GM12878 (cell line): ENCODE data around the gene PREX1. TPM values are rescaled to one million over a fixed set of nuclear protein-coding genes. Genes with fewer than 3 reads are reported as not detected.

Experiments
- ATAC-seq: fragments of 200-7000 bp; cut with Tn5 transposase; 3 replicates; pipeline ENCODE4 v1.9.1; 2020; ENCODE audit warnings: mild to moderate bottlenecking, moderate library complexity
- BruUV-seq: library from RNA; stranded (reverse); fragments of 400-500 nt; replicated peaks from 2 replicates; lab custom pipeline; 2021; lab: Mats Ljungman, UMichigan
- CTCF ChIA-PET: fragments of 300-600 bp; sonication (Branson Sonifier 250); formaldehyde crosslinking; extraction: SDS; loops from one replicate; lab custom pipeline; 2021; ENCODE audit warnings: inconsistent platforms; lab: Yijun Ruan, JAX
- POLR2A ChIA-PET: fragments of 350-600 bp; formaldehyde crosslinking; extraction: SDS; loops from one replicate; lab custom pipeline; 2021; ENCODE audit warnings: inconsistent platforms; lab: Charles Lee
- RAD21 ChIA-PET: fragments of 300-600 bp; sonication (Branson Sonifier 250); formaldehyde crosslinking; loops from one replicate; lab custom pipeline; 2023; ENCODE audit warnings: antibody characterized with exemption; ENCODE audit not compliant: unreplicated experiment; lab: Charles Lee
- SMC1A ChIA-PET: fragments of 300-600 bp; sonication (Branson Sonifier 250); formaldehyde crosslinking; loops from one replicate; lab custom pipeline; 2023; ENCODE audit not compliant: unreplicated experiment, uncharacterized antibody; lab: Charles Lee
- DNase-seq: peaks from one replicate; pipeline ENCODE4 v3.0.0-alpha.2; 2011; ENCODE audit warnings: low read depth, low spot score
- FAIRE-seq: peaks from 3 replicates; lab custom pipeline; 2011; peaks lifted over from hg19 to GRCh38; lab: Jason Lieb, UNC
- H2AFZ ChIP-seq: 2 replicates; pipeline ENCODE4 v1.6.0; 2011; ENCODE audit warnings: low read depth, low read length, control low read depth; ENCODE audit not compliant: control insufficient read depth
- H3K27ac ChIP-seq: 2 replicates; pipeline ENCODE4 v1.5.1; 2011; ENCODE audit warnings: control low read depth; ENCODE audit not compliant: control insufficient read depth, insufficient read depth
- H3K27me3 ChIP-seq, 2 experiments: replicated peaks in 1 of 2; 2 replicates each; pipeline versions ENCODE4 v1.6.0 to v1.6.1; 2011; ENCODE audit warnings: low read length in 1 of 2; ENCODE audit not compliant: control insufficient read depth in 2 of 2, insufficient read depth in 2 of 2
- H3K36me3 ChIP-seq, 2 experiments: 2 replicates each; pipeline ENCODE4 v1.5.1; 2011; ENCODE audit warnings: low read length in 1 of 2; ENCODE audit not compliant: control insufficient read depth in 2 of 2, insufficient read depth in 2 of 2
- H3K4me1 ChIP-seq: 2 replicates; pipeline ENCODE4 v1.6.1; 2011; ENCODE audit warnings: mild to moderate bottlenecking, low read length, moderate library complexity, mixed read lengths; ENCODE audit not compliant: control insufficient read depth, insufficient read depth
- H3K4me2 ChIP-seq: 2 replicates; pipeline ENCODE4 v1.6.0; 2011; ENCODE audit warnings: control low read depth; ENCODE audit not compliant: control insufficient read depth, insufficient read depth
- H3K4me3 ChIP-seq: fragments of 200-600 bp; sonication (generic); 2 replicates; pipeline ENCODE4 v1.5.1; 2016
- H3K79me2 ChIP-seq: 2 replicates; pipeline ENCODE4 v1.6.0; 2011; ENCODE audit warnings: low read length; ENCODE audit not compliant: control insufficient read depth, insufficient read depth
- H3K9ac ChIP-seq: 2 replicates; pipeline ENCODE4 v1.8.0; 2011; ENCODE audit warnings: low read length, control low read depth, mixed read lengths; ENCODE audit not compliant: control insufficient read depth, insufficient read depth
- H3K9me3 ChIP-seq: replicated peaks from 3 replicates; pipeline ENCODE4 v1.5.1; 2011; ENCODE audit warnings: mild to moderate bottlenecking, low read length; ENCODE audit not compliant: control insufficient read depth, insufficient read depth
- H4K20me1 ChIP-seq: 2 replicates; pipeline ENCODE4 v1.6.0; 2011; ENCODE audit not compliant: control insufficient read depth, insufficient read depth
- CBX3 ChIP-seq: fragments of 200-600 bp; sonication (generic); IDR thresholded peaks from 2 replicates; pipeline ENCODE4 v1.6.1; 2016; ENCODE audit warnings: low read depth, borderline replicate concordance
- CEBPB ChIP-seq, 2 experiments: fragments of 150-350 bp in 1 of 2; IDR thresholded peaks; 2 replicates each; pipeline ENCODE4 v1.6.1; 2012 to 2014; ENCODE audit warnings: low read depth in 2 of 2, low read length in 2 of 2, borderline replicate concordance in 1 of 2, inconsistent platforms in 1 of 2
- CHD1 ChIP-seq: IDR thresholded peaks from 2 replicates; pipeline ENCODE4 v1.6.1; 2012; ENCODE audit warnings: low read depth, low read length, improper control_type of control experiment
- DPF2 ChIP-seq: fragments of 450-650 bp; IDR thresholded peaks from 2 replicates; pipeline ENCODE4 v1.6.1; 2017; ENCODE audit warnings: mild to moderate bottlenecking
- HDAC6 ChIP-seq: fragments of 200-600 bp; sonication (generic); IDR thresholded peaks from one replicate; pipeline ENCODE4 v1.8.0; 2017; ENCODE audit warnings: antibody characterized with exemption; ENCODE audit not compliant: unreplicated experiment
- IRF4 ChIP-seq: IDR thresholded peaks from 2 replicates; pipeline ENCODE4 v1.6.1; 2011; ENCODE audit warnings: low read depth, low read length
- KDM1A ChIP-seq: fragments of 200-600 bp; sonication (generic); IDR thresholded peaks from 2 replicates; pipeline ENCODE4 v1.6.1; 2016; ENCODE audit warnings: borderline replicate concordance
- LARP7 ChIP-seq: fragments of 450-650 bp; IDR thresholded peaks from 2 replicates; pipeline ENCODE4 v1.6.1; 2017; ENCODE audit warnings: mild to moderate bottlenecking
- MEF2B ChIP-seq: fragments of 450-650 bp; IDR thresholded peaks from 2 replicates; pipeline ENCODE4 v1.6.1; 2018; ENCODE audit warnings: mild to moderate bottlenecking, moderate library complexity; ENCODE audit not compliant: partially characterized antibody, poor library complexity, severe bottlenecking
- NFYB ChIP-seq: IDR thresholded peaks from 2 replicates; pipeline ENCODE4 v1.6.1; 2011; ENCODE audit warnings: low read depth, mild to moderate bottlenecking, low read length, improper control_type of control experiment, moderate library complexity; ENCODE audit not compliant: insufficient read depth
- POLR2A ChIP-seq: IDR thresholded peaks from 2 replicates; pipeline ENCODE4 v1.6.1; 2011; ENCODE audit warnings: low read depth, mild to moderate bottlenecking, low read length
- STAT3 ChIP-seq: IDR thresholded peaks from 2 replicates; pipeline ENCODE4 v1.6.1; 2011; ENCODE audit warnings: low read depth, low read length, improper control_type of control experiment
- WGBS: methylation state at CpG from one replicate; pipeline ENCODE4 v1.1.6; 2016; ENCODE audit warnings: low lambda C conversion rate; ENCODE audit not compliant: insufficient replicate concordance, insufficient coverage; ENCODE audit errors: missing lambda C conversion rate; 5-methylcytosine and 5-hydroxymethylcytosine counted together
- in situ Hi-C: fragments of 300-500 bp; cut with MboI; formaldehyde crosslinking; loops from 9 replicates; pipeline ENCODE4 v1.14.3; 2018; ENCODE audit warnings: mixed read lengths
- intact Hi-C: fragments of 100-400 bp; cut with micrococcal nuclease; formaldehyde crosslinking; loops from one replicate; pipeline ENCODE4 v1.14.2; 2022; ENCODE audit not compliant: unreplicated experiment
- polyA plus RNA-seq, 11 experiments: library from polyadenylated mRNA; depleted of rRNA in 4 of 11; unstranded in 6 of 11; stranded (reverse) in 5 of 11; fragments of >200 nt; fragmentation: Nextera tagmentation in 4 of 11; fragmentation: Illumina TruSeq in 1 of 11; extraction: Ambion mirVana in 4 of 11; extraction: Trizol in 1 of 11; gene quantifications; 1 replicate in 1 of 11; 2 replicates in 10 of 11; pipeline versions ENCODE4 v1.2.1 to v1.2.3, GENCODE V29; 2011 to 2016; ENCODE audit warnings: inconsistent platforms in 2 of 11, missing spikeins in 2 of 11, low read depth in 1 of 11
- total RNA-seq, 4 experiments: library from RNA; depleted of rRNA in 3 of 4; stranded (reverse); fragments of >200 nt in 3 of 4; fragmentation: Illumina TruSeq in 1 of 4; extraction: Trizol in 1 of 4; gene quantifications; 2 replicates each; pipeline versions ENCODE4 v1.2.1 to v1.2.3, GENCODE V29; 2013 to 2021
- TF ChIP-seq, protein P1 (sequence below): fragments of 450-650 bp; IDR thresholded peaks from 2 replicates; pipeline ENCODE4 v1.6.1; 2016; ENCODE audit warnings: mild to moderate bottlenecking
- TF ChIP-seq, protein P2 (sequence below): fragments of 450-650 bp; formaldehyde crosslinking; IDR thresholded peaks from 2 replicates; pipeline ENCODE4 v1.4.0; 2022; ENCODE audit warnings: mild to moderate bottlenecking, moderate library complexity
- TF ChIP-seq, protein P3 (sequence below): IDR thresholded peaks from 2 replicates; pipeline ENCODE4 v1.6.1; 2011; ENCODE audit warnings: borderline replicate concordance, low read depth, mild to moderate bottlenecking, moderate library complexity, low read length; ENCODE audit not compliant: insufficient read depth, poor library complexity, severe bottlenecking
- TF ChIP-seq, protein P4 (sequence below): IDR thresholded peaks from 2 replicates; pipeline ENCODE4 v1.6.1; 2012; ENCODE audit warnings: low read depth, low read length, improper control_type of control experiment

PREX1 gene
- total and polyA plus RNA-seq, 10 of the 15 experiments (the other 5 are each of a cell fraction or from before 2014, with no cell fraction given): 2.6 to 114 (median 38.9) TPM

DNA sequence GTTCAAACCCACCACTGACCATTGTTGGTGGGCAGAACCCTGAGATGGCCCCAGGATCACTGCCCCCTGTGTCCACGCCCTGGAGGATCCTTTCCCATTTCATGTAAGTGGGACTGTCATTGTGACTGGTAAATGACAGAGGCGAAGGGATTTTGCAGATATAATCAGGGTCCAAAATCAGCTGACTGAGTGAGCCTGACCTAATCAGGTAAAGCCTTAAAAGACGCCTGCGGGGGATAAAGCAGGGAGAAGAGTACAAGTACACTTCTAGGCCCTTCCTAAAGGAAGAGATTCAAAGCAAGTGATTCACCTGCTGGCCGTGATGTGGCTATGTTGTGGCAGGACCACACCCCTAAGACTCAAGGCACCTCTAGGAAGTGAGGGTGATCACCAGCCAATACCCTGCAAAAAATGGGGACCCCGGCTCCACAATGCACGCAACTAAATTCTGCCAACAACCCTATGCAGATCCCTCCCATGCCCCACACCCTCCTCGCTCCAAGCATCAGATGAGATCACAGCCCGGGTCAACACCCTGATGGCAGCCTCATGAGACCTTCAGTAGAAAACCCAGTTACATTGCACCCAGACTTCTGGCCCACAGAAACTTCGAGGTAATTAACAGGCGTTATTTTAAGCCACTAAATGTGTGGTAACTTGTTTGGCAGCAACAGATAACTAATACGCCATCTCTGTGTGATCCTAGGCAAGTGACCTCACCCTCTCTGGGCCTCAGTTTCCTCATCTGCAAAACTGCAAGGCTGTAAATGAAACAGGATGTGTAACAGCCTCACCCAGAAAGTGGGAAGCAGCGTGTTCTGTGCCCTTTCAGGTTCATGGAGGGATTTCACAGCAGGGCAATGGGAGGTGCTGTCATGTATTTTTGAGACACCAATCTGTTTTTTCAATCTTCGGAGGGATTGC, 11.3 kb downstream of the PREX1 start:
- FAIRE-seq (no peak), DNase-seq (no peak), ATAC-seq (no peak)
- in situ Hi-C loops: no loop called here
- Histone ChIP-seq H3K9ac (no peak overlapping the region), H3K4me2 (peak overlapping the region; percentile 29; the same call in 1 of the 2 replicates), H3K36me3 (peaks cover 4 to 9% of the 10 kb centered on the region in 2 experiments), H3K9me3 (no peaks in the 10 kb centered on the region; the same call in 2 of the 3 replicates), H3K27ac (peak overlapping the region; percentile 13; the same call in 1 of the 2 replicates), H2AFZ (no peak overlapping the region), H3K79me2 (peaks cover 97% of the 10 kb centered on the region), H3K4me3 (no peak overlapping the region), H3K4me1 (peaks cover 56% of the 10 kb centered on the region), H3K27me3 (no peaks in the 10 kb centered on the region), H4K20me1 (peaks cover 4% of the 10 kb centered on the region; the same call in 1 of the 2 replicates)
- intact Hi-C loops: no loop called here
- ChIA-PET POLR2A (no interaction called here), RAD21 (interaction anchor here (1.7 to 2.2 kb wide), 3 partner anchors 20 to 99 kb away, joined by 3 to 12 read pairs (median 4); no protein-coding TSS in a partner anchor), CTCF (no interaction called here), SMC1A (interaction anchor here (0.7 to 1.4 kb wide), 4 partner anchors 8 to 77 kb away, joined by 3 read pairs; no protein-coding TSS in a partner anchor)
- WGBS: 47% methylated on average over 14 of the region's 14 CpGs
- no peak for TF ChIP-seq DPF2
- TF ChIP-seq, protein P1, sequence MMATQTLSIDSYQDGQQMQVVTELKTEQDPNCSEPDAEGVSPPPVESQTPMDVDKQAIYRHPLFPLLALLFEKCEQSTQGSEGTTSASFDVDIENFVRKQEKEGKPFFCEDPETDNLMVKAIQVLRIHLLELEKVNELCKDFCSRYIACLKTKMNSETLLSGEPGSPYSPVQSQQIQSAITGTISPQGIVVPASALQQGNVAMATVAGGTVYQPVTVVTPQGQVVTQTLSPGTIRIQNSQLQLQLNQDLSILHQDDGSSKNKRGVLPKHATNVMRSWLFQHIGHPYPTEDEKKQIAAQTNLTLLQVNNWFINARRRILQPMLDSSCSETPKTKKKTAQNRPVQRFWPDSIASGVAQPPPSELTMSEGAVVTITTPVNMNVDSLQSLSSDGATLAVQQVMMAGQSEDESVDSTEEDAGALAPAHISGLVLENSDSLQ: no peak
- TF ChIP-seq HDAC6: no peak
- TF ChIP-seq, protein P2, sequence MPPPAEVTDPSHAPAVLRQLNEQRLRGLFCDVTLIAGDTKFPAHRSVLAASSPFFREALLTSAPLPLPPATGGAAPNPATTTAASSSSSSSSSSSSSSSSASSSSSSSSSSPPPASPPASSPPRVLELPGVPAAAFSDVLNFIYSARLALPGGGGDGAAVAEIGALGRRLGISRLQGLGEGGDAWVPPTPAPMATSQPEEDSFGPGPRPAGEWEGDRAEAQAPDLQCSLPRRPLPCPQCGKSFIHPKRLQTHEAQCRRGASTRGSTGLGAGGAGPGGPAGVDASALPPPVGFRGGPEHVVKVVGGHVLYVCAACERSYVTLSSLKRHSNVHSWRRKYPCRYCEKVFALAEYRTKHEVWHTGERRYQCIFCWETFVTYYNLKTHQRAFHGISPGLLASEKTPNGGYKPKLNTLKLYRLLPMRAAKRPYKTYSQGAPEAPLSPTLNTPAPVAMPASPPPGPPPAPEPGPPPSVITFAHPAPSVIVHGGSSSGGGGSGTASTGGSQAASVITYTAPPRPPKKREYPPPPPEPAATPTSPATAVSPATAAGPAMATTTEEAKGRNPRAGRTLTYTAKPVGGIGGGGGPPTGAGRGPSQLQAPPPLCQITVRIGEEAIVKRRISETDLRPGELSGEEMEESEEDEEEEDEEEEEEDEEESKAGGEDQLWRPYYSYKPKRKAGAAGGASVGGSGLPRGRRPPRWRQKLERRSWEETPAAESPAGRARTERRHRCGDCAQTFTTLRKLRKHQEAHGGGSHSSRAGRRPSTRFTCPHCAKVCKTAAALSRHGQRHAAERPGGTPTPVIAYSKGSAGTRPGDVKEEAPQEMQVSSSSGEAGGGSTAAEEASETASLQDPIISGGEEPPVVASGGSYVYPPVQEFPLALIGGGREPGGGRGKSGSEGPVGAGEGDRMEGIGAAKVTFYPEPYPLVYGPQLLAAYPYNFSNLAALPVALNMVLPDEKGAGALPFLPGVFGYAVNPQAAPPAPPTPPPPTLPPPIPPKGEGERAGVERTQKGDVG (CRISPR knock-in tag): no peak
- no peak for TF ChIP-seq KDM1A
- TF ChIP-seq, protein P3, sequence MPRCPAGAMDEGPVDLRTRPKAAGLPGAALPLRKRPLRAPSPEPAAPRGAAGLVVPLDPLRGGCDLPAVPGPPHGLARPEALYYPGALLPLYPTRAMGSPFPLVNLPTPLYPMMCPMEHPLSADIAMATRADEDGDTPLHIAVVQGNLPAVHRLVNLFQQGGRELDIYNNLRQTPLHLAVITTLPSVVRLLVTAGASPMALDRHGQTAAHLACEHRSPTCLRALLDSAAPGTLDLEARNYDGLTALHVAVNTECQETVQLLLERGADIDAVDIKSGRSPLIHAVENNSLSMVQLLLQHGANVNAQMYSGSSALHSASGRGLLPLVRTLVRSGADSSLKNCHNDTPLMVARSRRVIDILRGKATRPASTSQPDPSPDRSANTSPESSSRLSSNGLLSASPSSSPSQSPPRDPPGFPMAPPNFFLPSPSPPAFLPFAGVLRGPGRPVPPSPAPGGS: no peak
- TF ChIP-seq, protein P4, sequence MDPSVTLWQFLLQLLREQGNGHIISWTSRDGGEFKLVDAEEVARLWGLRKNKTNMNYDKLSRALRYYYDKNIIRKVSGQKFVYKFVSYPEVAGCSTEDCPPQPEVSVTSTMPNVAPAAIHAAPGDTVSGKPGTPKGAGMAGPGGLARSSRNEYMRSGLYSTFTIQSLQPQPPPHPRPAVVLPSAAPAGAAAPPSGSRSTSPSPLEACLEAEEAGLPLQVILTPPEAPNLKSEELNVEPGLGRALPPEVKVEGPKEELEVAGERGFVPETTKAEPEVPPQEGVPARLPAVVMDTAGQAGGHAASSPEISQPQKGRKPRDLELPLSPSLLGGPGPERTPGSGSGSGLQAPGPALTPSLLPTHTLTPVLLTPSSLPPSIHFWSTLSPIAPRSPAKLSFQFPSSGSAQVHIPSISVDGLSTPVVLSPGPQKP: no peak
- no peak for TF ChIP-seq CHD1
- TF ChIP-seq STAT3: no peak
- TF ChIP-seq CEBPB (IDR thresholded peaks at IDR 0.05; ENCODE audit: borderline replicate concordance in 1 of 2, low read depth in 2 of 2, low read length in 2 of 2): no peak
- no peak for TF ChIP-seq CBX3
- TF ChIP-seq POLR2A: no peak
- TF ChIP-seq MEF2B: no peak
- TF ChIP-seq NFYB: no peak
- no peak for TF ChIP-seq LARP7
- TF ChIP-seq IRF4: no peak
- BruUV-seq: no TSS peak
